ENCODE results near the gene HHIPL1.

DNA sequence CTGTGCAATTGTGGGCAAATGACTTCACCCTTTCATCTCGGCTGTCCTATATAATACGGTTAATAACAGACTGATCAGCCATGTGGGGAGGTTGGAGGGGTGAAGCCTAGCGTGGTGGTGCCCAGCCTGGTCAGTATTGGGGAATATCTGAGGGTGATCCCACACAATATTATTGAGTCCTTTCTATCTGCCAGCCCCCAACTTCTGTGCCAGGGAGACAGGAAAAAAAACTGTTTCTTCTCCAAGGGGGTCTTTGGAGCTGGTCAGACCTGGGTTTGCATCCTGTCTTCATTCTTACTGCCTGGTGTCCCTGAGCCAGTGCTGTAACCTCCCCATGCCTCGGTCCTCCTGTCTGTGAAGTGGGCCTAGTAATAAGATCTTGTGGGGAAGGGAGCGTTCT, 45.7 kb downstream of the HHIPL1 start:
- TF ChIP-seq, protein P1, sequence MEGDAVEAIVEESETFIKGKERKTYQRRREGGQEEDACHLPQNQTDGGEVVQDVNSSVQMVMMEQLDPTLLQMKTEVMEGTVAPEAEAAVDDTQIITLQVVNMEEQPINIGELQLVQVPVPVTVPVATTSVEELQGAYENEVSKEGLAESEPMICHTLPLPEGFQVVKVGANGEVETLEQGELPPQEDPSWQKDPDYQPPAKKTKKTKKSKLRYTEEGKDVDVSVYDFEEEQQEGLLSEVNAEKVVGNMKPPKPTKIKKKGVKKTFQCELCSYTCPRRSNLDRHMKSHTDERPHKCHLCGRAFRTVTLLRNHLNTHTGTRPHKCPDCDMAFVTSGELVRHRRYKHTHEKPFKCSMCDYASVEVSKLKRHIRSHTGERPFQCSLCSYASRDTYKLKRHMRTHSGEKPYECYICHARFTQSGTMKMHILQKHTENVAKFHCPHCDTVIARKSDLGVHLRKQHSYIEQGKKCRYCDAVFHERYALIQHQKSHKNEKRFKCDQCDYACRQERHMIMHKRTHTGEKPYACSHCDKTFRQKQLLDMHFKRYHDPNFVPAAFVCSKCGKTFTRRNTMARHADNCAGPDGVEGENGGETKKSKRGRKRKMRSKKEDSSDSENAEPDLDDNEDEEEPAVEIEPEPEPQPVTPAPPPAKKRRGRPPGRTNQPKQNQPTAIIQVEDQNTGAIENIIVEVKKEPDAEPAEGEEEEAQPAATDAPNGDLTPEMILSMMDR (IDR thresholded peaks at IDR 0.05), result no peak
- TF ChIP-seq ZFX (IDR thresholded peaks at IDR 0.05; ENCODE audit: borderline replicate concordance), result no peak
